ENCODE data around the gene NRG3.

GRCh38 chr10:82092111-82092510 lies 217.1 kb downstream of the NRG3 start:
- TF ChIP-seq, protein P1, sequence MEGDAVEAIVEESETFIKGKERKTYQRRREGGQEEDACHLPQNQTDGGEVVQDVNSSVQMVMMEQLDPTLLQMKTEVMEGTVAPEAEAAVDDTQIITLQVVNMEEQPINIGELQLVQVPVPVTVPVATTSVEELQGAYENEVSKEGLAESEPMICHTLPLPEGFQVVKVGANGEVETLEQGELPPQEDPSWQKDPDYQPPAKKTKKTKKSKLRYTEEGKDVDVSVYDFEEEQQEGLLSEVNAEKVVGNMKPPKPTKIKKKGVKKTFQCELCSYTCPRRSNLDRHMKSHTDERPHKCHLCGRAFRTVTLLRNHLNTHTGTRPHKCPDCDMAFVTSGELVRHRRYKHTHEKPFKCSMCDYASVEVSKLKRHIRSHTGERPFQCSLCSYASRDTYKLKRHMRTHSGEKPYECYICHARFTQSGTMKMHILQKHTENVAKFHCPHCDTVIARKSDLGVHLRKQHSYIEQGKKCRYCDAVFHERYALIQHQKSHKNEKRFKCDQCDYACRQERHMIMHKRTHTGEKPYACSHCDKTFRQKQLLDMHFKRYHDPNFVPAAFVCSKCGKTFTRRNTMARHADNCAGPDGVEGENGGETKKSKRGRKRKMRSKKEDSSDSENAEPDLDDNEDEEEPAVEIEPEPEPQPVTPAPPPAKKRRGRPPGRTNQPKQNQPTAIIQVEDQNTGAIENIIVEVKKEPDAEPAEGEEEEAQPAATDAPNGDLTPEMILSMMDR (conservative IDR thresholded peaks at IDR 0.05; ENCODE audit: low read depth, low read length): no peak
- TF ChIP-seq POLR2A (IDR thresholded peaks at IDR 0.05; ENCODE audit: low read depth, low read length) (no peak), SMC3 (IDR thresholded peaks at IDR 0.05; ENCODE audit: low read depth, low read length) (no peak), CHD1 (IDR thresholded peaks at IDR 0.05; ENCODE audit: low read depth, low read length) (no peak), MXI1 (IDR thresholded peaks at IDR 0.05; ENCODE audit: borderline replicate concordance, low read depth, low read length) (no peak), FOS (IDR thresholded peaks at IDR 0.05; ENCODE audit: low read depth, low read length) (no peak), BHLHE40 (IDR thresholded peaks at IDR 0.05; ENCODE audit: low read depth, low read length) (no peak), CEBPB (IDR thresholded peaks at IDR 0.05; ENCODE audit: low read depth, low read length) (no peak), ELK1 (IDR thresholded peaks at IDR 0.05; ENCODE audit: borderline replicate concordance, low read depth, low read length) (no peak), MAFK (IDR thresholded peaks at IDR 0.05; ENCODE audit: low read depth, low read length) (no peak), RAD21 (IDR thresholded peaks at IDR 0.05; ENCODE audit: low read length) (no peak), RCOR1 (IDR thresholded peaks at IDR 0.05; ENCODE audit: insufficient replicate concordance, low read length) (no peak), USF2 (IDR thresholded peaks at IDR 0.05; ENCODE audit: low read depth, low read length) (no peak)

Data from IMR-90 (cell line).